NCI-H748 treated with DMSO at 0.1 percent for 48 hours (cell line): ENCODE data around the gene VGF.
"Not testable (repeated sequence)": the region's sequence is repeated elsewhere in the genome, so short reads cannot be mapped to it uniquely, and the experiment has no call there.

Experiments used
- DNase-seq: peaks from one replicate; lab custom pipeline; 2025; lab: John Stamatoyannopoulos, UW

The VGF gene

DNA sequence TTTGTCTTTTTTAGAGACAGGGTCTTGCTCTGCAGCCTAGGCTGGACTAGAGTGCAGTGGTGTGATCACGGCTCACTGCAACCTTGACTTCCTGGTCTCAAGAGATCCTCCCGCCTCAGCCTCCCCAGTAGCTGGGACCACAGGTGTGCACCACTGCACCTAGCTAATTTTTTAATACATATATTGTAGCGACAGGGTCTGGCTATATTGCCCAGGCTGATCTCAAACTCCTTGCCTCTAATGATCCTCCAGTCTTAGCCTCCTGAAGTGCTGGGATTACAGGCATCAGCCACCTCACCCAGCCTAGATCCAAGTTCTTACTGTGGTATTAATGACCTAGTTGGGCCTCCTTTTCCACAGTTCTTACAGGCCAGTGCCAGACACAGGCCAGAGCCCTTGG is 50.2 kb downstream of the VGF start:
- no peak for DNase-seq

DNA sequence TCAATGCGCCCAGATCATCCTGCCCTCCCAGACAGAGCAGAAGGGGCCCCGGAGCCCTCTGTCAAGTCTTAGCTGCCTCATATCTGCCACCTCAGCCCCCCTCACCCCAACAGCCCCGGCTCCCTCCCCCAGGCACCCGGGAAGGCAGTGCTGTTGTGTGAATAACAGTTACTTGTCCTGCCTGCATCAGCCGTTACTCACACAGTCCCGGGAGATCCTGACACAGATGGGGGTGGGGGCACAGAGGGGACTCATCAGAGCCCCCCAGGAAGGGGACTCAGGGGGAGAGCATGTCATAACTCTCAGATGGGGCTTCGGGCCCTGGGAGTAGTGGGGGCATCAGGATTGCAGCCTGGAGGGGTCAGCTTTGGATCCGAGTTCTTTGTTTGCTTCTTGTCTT is 50.9 kb downstream of the VGF start:
- no peak for DNase-seq

DNA sequence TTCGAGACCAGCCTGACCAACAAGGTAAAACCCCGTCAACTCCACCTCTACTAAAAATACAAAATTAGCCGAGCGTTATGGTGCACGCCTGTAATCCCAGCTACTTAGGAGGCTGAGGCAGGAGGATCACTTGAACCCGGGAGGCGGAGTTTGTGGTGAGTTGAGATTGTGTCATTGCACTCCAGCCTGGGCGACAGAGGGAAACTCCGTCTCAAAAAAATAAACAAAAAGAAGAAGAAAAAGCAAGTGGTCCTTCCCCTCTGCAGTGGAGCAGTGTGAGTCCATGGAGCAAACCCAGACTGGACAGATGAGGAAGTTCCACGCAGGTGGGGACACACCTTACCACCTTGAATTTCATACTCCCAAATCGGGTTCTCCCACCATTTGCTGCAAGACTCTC is 51.5 kb downstream of the VGF start:
- DNase-seq: no peak

DNA sequence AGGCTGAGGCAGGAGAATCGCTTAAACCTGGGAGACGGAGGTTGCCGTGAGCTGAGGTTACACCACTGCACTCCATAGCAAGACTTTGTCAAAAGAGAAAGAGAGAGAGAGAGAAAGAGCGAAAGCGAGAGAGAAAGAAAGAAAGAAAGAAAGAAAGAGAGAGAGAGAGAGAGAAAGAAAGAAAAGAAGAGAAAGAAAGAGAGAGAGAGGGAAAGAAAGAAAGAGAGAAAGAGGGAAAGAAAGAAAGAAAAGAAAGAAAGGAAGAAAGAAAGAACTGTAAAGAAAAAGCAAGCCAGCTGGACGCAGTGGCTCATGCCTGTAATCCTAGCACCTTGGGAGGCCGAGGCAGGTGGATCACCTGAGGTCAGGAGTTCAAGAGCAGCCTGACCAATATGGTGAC is 52.2 kb downstream of the VGF start:
- DNase-seq: not testable (repeated sequence)
